GM23338 (cell line): ENCODE data around the gene HPS6. TPM values are rescaled to one million over a fixed set of nuclear protein-coding genes. Genes with fewer than 3 reads are reported as not detected.
A peak's percentile ranks its signal among the peaks of the same experiment; 100 is the strongest.
"Not testable (repeated sequence)": the region's sequence is repeated elsewhere in the genome, so short reads cannot be mapped to it uniquely, and the experiment has no call there.

Experiments used
- ATAC-seq: fragments of 200-7000 bp; cut with Tn5 transposase; 3 replicates; pipeline ENCODE4 v1.9.1; 2020
- DNase-seq: peaks from one replicate; pipeline ENCODE4 v3.0.0-alpha.2; 2015; ENCODE audit warnings: low spot score
- H2AFZ ChIP-seq: fragments of 200-600 bp; sonication (generic); 2 replicates; pipeline ENCODE4 v1.8.0; 2016; ENCODE audit warnings: antibody characterized with exemption, mild to moderate bottlenecking, moderate library complexity
- H3F3A ChIP-seq: fragments of 200-600 bp; sonication (generic); replicated peaks from 2 replicates; pipeline ENCODE4 v1.8.0; 2017; ENCODE audit warnings: antibody characterized with exemption, mixed run types, low read depth
- H3K27ac ChIP-seq: fragments of 200-600 bp; sonication (generic); 2 replicates; pipeline ENCODE4 v1.6.1; 2016; ENCODE audit warnings: low read depth
- H3K27me3 ChIP-seq: fragments of 200-600 bp; sonication (generic); 2 replicates; pipeline ENCODE4 v1.8.0; 2016; ENCODE audit warnings: mild to moderate bottlenecking, mixed run types, moderate library complexity; ENCODE audit not compliant: insufficient read depth
- H3K36me3 ChIP-seq: fragments of 200-600 bp; sonication (generic); 2 replicates; pipeline ENCODE4 v1.8.0; 2016; ENCODE audit warnings: mild to moderate bottlenecking; ENCODE audit not compliant: insufficient read depth
- H3K4me1 ChIP-seq: fragments of 200-600 bp; sonication (generic); 2 replicates; pipeline ENCODE4 v1.8.0; 2016; ENCODE audit warnings: mild to moderate bottlenecking, moderate library complexity; ENCODE audit not compliant: insufficient read depth
- H3K4me2 ChIP-seq: fragments of 200-600 bp; sonication (generic); 2 replicates; pipeline ENCODE4 v1.7.1; 2017; ENCODE audit warnings: mixed run types
- H3K4me3 ChIP-seq: fragments of 200-600 bp; sonication (generic); 2 replicates; pipeline ENCODE4 v1.6.1; 2016; ENCODE audit warnings: mixed run types
- H3K79me2 ChIP-seq: fragments of 200-600 bp; sonication (generic); replicated peaks from 2 replicates; pipeline ENCODE4 v1.8.0; 2017; ENCODE audit warnings: mild to moderate bottlenecking; ENCODE audit not compliant: insufficient read depth
- H3K9me2 ChIP-seq: fragments of 200-600 bp; sonication (generic); 2 replicates; pipeline ENCODE4 v1.8.0; 2017; ENCODE audit not compliant: insufficient read depth
- H4K20me1 ChIP-seq: fragments of 200-600 bp; sonication (generic); replicated peaks from 2 replicates; pipeline ENCODE4 v1.8.0; 2017; ENCODE audit warnings: mild to moderate bottlenecking; ENCODE audit not compliant: insufficient read depth
- H3K27ac Mint-ChIP-seq: 2 replicates; pipeline ENCODE4 v1.8.0; 2020; ENCODE audit warnings: inconsistent platforms, mild to moderate bottlenecking, moderate library complexity, mixed read lengths
- H3K27me3 Mint-ChIP-seq: 3 replicates; pipeline ENCODE4 v1.8.0; 2022; ENCODE audit warnings: low read depth, mild to moderate bottlenecking, moderate library complexity, mixed read lengths, inconsistent platforms; ENCODE audit not compliant: insufficient read depth, poor library complexity
- H3K36me3 Mint-ChIP-seq: 3 replicates; pipeline ENCODE4 v1.8.0; 2021; ENCODE audit warnings: low read depth, mild to moderate bottlenecking, inconsistent platforms, moderate library complexity, mixed read lengths
- H3K4me1 Mint-ChIP-seq: 3 replicates; pipeline ENCODE4 v1.8.0; 2020; ENCODE audit warnings: mild to moderate bottlenecking, inconsistent platforms, mixed read lengths
- H3K4me3 Mint-ChIP-seq: 3 replicates; pipeline ENCODE4 v1.8.0; 2021; ENCODE audit warnings: moderate library complexity, mild to moderate bottlenecking, inconsistent platforms, mixed read lengths
- H3K9me3 Mint-ChIP-seq: 3 replicates; pipeline ENCODE4 v1.8.0; 2020; ENCODE audit warnings: moderate library complexity, mild to moderate bottlenecking, inconsistent platforms, mixed read lengths
- CREB1 ChIP-seq: fragments of 250-450 bp; sonication (Bioruptor Pico); IDR thresholded peaks from 2 replicates; pipeline ENCODE4 v1.5.0; 2020; ENCODE audit warnings: low read depth, mild to moderate bottlenecking, moderate library complexity
- NANOG ChIP-seq: IDR thresholded peaks from 2 replicates; pipeline ENCODE4 v1.6.1; 2016; ENCODE audit warnings: antibody characterized with exemption, borderline replicate concordance
- POLR2AphosphoS5 ChIP-seq: IDR thresholded peaks from 2 replicates; pipeline ENCODE4 v1.6.1; 2016; ENCODE audit warnings: antibody characterized with exemption, low read depth
- polyA plus RNA-seq: library from polyadenylated mRNA; unstranded; fragments of >200 nt; fragmentation: Nextera tagmentation; extraction: Ambion mirVana; gene quantifications from 2 replicates; pipeline ENCODE4 v1.2.1, GENCODE V29; 2016
- total RNA-seq: library from RNA; depleted of rRNA; stranded (reverse); fragments of >200 nt; shearing (Covaris generic); gene quantifications from 2 replicates; pipeline ENCODE4 v1.2.3, GENCODE V29; 2014
- TF ChIP-seq, protein P1 (sequence below), 2 experiments: fragments of 200-600 bp in 1 of 2; sonication (generic) in 1 of 2; conservative IDR thresholded peaks; 2 replicates each; pipeline versions ENCODE4 v1.5.1 to v1.6.1; 2016 to 2017; ENCODE audit warnings: antibody characterized with exemption in 2 of 2, low read depth in 2 of 2, mild to moderate bottlenecking in 2 of 2, moderate library complexity in 1 of 2
- TF ChIP-seq, protein P2 (sequence below): fragments of 250-450 bp; sonication (Bioruptor Pico); IDR thresholded peaks from 2 replicates; pipeline ENCODE4 v1.5.0; 2020; ENCODE audit warnings: mild to moderate bottlenecking, moderate library complexity
- TF ChIP-seq, protein P3 (sequence below): IDR thresholded peaks from 2 replicates; pipeline ENCODE4 v1.6.1; 2016; ENCODE audit warnings: antibody characterized with exemption

Gene HPS6
- total and polyA plus RNA-seq, 2 experiments from 2014 or later = 4.2 to 28.7 TPM

DNA sequence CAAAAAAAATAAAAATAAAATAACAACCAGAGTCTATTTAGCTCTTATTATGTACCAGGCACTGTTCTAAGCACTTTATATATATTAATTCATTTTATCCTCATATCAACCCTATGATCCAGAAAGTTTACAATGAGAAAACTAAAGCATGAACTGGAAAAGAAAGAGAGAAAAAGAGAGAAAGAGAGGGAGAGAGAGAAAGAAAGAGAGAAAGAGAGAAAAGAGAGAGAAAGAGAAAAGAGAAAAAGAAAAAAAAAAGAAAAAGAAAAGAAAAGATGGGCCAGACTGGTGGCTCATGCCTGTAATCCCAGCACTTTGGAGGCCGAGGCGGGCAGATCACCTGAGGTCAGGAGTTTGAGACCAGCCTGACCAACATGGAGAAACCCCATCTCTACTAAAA lies 19.1 kb upstream of the HPS6 start (continued):
- TF ChIP-seq, protein P1, sequence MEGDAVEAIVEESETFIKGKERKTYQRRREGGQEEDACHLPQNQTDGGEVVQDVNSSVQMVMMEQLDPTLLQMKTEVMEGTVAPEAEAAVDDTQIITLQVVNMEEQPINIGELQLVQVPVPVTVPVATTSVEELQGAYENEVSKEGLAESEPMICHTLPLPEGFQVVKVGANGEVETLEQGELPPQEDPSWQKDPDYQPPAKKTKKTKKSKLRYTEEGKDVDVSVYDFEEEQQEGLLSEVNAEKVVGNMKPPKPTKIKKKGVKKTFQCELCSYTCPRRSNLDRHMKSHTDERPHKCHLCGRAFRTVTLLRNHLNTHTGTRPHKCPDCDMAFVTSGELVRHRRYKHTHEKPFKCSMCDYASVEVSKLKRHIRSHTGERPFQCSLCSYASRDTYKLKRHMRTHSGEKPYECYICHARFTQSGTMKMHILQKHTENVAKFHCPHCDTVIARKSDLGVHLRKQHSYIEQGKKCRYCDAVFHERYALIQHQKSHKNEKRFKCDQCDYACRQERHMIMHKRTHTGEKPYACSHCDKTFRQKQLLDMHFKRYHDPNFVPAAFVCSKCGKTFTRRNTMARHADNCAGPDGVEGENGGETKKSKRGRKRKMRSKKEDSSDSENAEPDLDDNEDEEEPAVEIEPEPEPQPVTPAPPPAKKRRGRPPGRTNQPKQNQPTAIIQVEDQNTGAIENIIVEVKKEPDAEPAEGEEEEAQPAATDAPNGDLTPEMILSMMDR (conservative IDR thresholded peaks at IDR 0.05; ENCODE audit: low read depth in 2 of 2) = no peak

DNA sequence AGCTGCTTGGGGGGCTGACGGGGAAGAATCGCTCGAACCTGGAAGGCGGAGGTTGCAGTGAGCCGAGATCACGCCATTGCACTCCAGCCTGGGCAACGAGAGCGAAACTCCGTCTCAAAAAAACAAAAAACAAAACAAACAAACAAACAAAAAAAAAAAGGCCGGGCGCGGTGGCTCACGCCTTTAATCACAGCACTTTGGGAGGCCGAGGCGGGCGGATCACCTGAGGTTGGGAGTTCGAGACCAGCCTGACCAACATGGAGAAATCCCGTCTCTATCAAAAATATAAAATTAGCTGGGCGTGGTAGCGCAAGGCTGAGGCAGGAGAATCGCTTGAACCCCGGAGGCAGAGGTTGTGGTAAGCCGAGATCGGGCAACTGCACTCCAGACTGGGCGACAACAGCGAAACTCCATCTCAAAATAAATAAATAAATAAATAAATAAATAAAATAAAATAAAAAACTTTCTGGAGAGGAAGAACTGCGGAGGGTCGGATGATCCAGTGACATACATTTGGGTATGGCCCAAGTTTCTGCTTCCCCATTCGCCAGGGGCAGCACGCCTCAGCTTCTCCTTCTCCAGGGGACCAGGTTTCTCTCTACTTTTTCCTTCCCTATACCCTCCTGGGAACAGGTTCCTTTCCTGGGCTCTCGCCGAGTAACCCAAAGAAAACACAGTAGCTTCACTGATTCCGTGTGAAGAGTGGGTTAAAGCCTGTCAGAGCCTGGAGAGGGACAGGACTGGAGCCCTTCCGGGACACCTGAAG lies 10.1 kb upstream of the HPS6 start:
- Histone ChIP-seq H3K4me2 (peak overlapping the region; percentile 100), H3K4me3 (peak overlapping the region; percentile 98), H3K79me2 (peaks cover 50% of the 10 kb centered on the region), H3K27ac (peak overlapping the region; percentile 92), H2AFZ (peak overlapping the region; percentile 92)
- H3K27me3 ChIP-seq, H3K36me3 Mint-ChIP-seq, H3K4me1 ChIP-seq, H3K9me2 ChIP-seq, DNase-seq, H3K27me3 Mint-ChIP-seq, H3K9me3 Mint-ChIP-seq, H3F3A ChIP-seq, H3K36me3 ChIP-seq, H4K20me1 ChIP-seq: not testable (repeated sequence)
- peaks cover 13% of the 10 kb centered on the region; the same call in 2 of the 3 replicates for H3K4me1 Mint-ChIP-seq
- peak overlapping the region; percentile 94 for H3K27ac Mint-ChIP-seq
- ATAC-seq = peak; percentile 10; the same call in 2 of the 3 replicates
- H3K4me3 Mint-ChIP-seq = peak overlapping the region; percentile 98

DNA sequence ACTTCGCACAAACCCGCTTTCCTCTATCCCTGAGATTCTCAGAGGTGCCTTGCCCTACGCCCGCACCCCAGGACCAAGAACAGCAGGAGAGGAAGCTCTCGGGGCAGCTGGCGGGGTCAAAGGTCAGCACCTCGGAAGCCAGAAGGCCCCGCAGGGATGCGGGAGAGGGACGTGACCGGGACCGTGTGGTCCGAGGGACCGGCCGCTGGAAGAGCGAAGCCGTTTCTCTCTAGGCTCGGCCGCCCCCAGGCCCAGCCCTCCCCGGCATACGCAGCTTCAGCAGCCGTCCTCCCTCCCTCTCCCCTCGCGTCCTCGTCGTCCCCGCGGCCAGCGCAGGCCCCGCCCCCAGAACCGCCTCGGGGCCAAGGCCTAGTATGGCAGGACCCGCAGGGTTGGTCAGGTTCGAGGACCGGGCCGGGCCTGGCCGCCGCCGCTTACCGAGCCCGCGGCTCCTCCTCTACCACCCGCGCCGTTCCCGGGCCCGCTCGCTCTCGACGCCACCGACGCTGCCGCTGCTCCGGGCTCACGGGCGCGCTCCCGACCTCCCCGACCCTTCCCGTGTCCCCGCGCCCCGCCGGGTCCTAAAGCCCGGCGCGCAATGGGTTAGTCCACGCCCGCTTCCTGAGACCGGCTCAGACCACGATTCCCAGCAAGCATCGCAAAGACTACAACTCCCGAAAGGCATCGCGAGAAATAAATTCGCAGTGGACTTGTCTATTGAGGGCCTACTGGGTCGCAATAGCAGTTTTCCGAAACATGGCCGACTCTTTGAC lies 9.3 kb upstream of the HPS6 start, which contains the start of gene ARMH3:
Gene ARMH3 (minus strand): TSS at position 527 of the 773 bp plus-strand sequence. CDS start 16,059 bp downstream, outside the sequence.
- peaks cover 43% of the 10 kb centered on the region for H3K79me2 ChIP-seq
- H2AFZ ChIP-seq = peak within 1 kb of the TSS; percentile 92
- peak within 1 kb of the TSS; percentile 92 for H3K27ac ChIP-seq
- TF ChIP-seq, protein P2, sequence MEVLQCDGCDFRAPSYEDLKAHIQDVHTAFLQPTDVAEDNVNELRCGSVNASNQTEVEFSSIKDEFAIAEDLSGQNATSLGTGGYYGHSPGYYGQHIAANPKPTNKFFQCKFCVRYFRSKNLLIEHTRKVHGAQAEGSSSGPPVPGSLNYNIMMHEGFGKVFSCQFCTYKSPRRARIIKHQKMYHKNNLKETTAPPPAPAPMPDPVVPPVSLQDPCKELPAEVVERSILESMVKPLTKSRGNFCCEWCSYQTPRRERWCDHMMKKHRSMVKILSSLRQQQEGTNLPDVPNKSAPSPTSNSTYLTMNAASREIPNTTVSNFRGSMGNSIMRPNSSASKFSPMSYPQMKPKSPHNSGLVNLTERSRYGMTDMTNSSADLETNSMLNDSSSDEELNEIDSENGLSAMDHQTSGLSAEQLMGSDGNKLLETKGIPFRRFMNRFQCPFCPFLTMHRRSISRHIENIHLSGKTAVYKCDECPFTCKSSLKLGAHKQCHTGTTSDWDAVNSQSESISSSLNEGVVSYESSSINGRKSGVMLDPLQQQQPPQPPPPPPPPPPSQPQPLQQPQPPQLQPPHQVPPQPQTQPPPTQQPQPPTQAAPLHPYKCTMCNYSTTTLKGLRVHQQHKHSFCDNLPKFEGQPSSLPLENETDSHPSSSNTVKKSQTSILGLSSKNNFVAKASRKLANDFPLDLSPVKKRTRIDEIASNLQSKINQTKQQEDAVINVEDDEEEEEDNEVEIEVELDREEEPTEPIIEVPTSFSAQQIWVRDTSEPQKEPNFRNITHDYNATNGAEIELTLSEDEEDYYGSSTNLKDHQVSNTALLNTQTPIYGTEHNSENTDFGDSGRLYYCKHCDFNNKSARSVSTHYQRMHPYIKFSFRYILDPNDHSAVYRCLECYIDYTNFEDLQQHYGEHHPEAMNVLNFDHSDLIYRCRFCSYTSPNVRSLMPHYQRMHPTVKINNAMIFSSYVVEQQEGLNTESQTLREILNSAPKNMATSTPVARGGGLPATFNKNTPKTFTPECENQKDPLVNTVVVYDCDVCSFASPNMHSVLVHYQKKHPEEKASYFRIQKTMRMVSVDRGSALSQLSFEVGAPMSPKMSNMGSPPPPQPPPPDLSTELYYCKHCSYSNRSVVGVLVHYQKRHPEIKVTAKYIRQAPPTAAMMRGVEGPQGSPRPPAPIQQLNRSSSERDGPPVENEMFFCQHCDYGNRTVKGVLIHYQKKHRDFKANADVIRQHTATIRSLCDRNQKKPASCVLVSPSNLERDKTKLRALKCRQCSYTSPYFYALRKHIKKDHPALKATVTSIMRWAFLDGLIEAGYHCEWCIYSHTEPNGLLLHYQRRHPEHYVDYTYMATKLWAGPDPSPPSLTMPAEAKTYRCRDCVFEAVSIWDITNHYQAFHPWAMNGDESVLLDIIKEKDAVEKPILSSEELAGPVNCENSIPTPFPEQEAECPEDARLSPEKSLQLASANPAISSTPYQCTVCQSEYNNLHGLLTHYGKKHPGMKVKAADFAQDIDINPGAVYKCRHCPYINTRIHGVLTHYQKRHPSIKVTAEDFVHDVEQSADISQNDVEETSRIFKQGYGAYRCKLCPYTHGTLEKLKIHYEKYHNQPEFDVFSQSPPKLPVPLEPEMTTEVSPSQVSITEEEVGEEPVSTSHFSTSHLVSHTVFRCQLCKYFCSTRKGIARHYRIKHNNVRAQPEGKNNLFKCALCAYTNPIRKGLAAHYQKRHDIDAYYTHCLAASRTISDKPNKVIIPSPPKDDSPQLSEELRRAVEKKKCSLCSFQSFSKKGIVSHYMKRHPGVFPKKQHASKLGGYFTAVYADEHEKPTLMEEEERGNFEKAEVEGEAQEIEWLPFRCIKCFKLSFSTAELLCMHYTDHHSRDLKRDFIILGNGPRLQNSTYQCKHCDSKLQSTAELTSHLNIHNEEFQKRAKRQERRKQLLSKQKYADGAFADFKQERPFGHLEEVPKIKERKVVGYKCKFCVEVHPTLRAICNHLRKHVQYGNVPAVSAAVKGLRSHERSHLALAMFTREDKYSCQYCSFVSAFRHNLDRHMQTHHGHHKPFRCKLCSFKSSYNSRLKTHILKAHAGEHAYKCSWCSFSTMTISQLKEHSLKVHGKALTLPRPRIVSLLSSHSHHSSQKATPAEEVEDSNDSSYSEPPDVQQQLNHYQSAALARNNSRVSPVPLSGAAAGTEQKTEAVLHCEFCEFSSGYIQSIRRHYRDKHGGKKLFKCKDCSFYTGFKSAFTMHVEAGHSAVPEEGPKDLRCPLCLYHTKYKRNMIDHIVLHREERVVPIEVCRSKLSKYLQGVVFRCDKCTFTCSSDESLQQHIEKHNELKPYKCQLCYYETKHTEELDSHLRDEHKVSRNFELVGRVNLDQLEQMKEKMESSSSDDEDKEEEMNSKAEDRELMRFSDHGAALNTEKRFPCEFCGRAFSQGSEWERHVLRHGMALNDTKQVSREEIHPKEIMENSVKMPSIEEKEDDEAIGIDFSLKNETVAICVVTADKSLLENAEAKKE = no peak
- TF ChIP-seq CREB1 (CRISPR knock-in tag) (peak; percentile 67), NANOG (no peak), POLR2AphosphoS5 (peak; percentile 80)
- TF ChIP-seq, protein P3, sequence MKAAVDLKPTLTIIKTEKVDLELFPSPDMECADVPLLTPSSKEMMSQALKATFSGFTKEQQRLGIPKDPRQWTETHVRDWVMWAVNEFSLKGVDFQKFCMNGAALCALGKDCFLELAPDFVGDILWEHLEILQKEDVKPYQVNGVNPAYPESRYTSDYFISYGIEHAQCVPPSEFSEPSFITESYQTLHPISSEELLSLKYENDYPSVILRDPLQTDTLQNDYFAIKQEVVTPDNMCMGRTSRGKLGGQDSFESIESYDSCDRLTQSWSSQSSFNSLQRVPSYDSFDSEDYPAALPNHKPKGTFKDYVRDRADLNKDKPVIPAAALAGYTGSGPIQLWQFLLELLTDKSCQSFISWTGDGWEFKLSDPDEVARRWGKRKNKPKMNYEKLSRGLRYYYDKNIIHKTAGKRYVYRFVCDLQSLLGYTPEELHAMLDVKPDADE = peak; percentile 96
- H3K4me1 ChIP-seq = peaks cover 7% of the 10 kb centered on the region; the same call in 1 of the 2 replicates
- H3K9me2 ChIP-seq = no peaks in the 10 kb centered on the region
- peak within 1 kb of the TSS; percentile 100 for H3K4me2 ChIP-seq
- H3K4me3 ChIP-seq = peak within 1 kb of the TSS; percentile 98
- Mint-ChIP-seq H3K27me3 (peaks cover 3% of the 10 kb centered on the region), H3K27ac (peak within 1 kb of the TSS; percentile 94), H3K4me1 (peaks cover 13% of the 10 kb centered on the region; the same call in 2 of the 3 replicates), H3K4me3 (peak within 1 kb of the TSS; percentile 98), H3K9me3 (no peaks in the 10 kb centered on the region), H3K36me3 (no peaks in the 10 kb centered on the region; the same call in 2 of the 3 replicates)
- no peaks in the 10 kb centered on the region for H3K36me3 ChIP-seq
- H3F3A ChIP-seq = peaks cover 9% of the 10 kb centered on the region
- DNase-seq (peak; percentile 99), ATAC-seq (peak; percentile 94)
- H3K27me3 ChIP-seq = no peaks in the 10 kb centered on the region
- no peaks in the 10 kb centered on the region; the same call in 1 of the 2 replicates for H4K20me1 ChIP-seq
